Stimulated activated naive CD4-positive, alpha-beta T cell treated with Interleukin-2 at 50 U/mL for 16 hours (primary cell): Measurements from ENCODE around the gene EEPD1.
A peak's percentile ranks its signal among the peaks of the same experiment; 100 is the strongest.

Experiments used
- DNase-seq: peaks from one replicate; lab custom pipeline; 2025; lab: John Stamatoyannopoulos, UW

The EEPD1 gene

DNA sequence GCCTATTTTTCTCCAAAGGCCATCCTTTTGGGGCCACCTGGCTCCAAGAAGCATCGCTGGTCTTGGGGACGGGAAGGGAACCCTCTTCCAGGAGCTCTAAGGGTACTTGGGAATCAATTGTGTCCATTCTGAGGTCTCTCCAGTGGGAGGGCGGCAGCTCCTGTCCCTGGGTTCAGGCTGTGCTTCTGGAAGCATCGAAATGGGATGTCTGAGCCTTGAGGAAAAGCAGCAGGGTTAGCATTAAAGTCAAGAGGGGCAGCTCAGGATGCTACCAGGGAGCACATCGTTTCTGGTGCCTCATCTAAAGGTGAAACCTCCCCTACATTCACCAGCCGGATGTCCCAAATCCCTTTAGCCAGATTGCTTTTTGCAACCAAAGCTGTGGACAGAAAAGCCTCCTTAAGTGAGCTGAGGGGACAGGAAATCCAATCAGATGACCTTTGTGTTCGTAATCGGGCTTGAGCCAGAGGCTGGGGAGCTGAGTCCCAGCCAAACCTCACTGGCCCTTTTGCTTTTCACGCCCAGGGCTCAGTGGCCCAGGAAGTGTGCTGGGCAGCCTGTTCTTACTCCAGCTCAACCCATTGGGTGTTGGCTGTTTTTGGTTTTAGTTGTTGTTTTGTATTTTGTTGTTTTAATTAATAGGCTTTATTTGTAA is 147.8 kb downstream of the EEPD1 start:
- no peak for DNase-seq

GRCh38 chr7:36301914-36302771 is 149.1 kb downstream of the EEPD1 start:
- no peak for DNase-seq

DNA sequence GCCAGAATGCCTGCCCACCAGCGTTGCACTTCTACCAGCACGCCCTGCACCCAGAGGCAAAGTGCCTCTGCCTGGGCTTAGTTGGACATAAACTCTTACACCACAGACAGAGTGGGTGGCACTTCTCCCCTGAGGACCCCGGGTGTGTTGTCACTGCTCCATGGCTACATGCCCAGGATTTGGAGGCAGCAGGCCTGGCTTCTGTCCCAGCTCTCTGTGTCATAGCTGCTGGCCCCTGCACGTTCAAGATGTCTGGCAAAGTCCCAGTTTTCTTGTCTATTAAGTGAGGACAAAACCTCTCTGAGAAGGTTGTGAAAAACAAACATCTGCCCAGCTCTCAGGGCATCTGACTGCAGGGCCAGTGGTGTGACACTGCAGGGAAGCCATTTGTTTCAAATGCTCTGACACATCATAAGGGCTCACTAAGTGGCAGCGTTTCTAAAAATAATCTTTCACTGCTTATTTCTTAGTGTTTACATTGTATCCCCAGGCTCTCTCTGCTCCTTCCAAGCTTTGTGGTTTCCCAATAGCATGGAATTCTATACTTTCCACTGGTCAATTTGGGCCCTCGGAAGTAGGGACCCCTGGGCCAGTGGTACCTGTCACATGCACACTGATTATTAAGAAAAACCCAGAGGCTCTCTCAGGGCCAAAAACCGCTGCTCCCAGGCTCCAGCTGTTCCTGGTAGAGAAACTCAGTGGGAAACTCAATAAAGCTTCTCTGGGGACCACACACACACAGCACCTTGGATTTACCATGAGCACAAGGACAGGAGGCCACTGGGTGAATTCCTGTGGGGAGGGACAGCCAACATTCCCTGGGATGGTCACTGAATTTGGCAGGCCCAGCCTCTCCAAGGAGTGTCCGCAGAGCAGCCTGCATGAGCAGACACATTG is 150.4 kb downstream of the EEPD1 start:
- no peak for DNase-seq

DNA sequence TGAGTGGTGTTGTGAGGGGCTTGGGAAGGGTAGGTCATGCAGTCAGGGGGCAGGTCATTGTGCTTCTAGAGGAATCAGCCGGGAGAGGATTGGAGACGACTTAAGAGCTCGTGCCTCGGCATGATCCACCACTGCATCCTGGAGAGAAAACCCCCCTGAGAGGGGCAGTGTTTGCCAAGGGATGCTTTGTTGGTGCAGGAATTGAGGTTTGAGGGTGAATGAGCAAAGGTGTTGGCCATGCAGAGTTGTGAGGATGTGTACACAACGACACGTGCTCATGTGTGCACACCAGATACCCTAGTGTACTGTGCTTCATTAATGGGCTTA is 151.0 kb downstream of the EEPD1 start:
- no peak for DNase-seq

- DNase-seq = no peak
Observed at GRCh38 chr7:36305226-36305625, 152.2 kb downstream of the EEPD1 start.

DNA sequence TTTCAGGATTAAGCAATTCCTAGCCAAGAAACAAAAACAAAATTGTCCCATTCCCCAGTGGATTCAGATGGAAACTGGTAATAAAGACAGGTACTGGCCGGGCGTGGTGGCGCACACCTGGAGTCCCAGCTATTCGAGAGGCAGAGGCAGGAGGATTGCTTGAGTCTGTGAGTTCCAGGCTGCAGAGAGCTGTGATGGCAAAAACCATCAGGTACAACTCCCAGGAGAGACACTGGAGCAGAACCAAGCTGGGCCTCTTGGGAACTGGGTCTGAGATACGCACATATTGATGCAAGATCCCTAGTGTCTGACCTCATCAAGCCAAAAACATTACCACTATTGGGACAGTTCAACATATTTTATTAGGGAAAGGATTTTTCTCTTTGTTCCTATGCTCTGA is 152.6 kb downstream of the EEPD1 start:
- DNase-seq = no peak

DNA sequence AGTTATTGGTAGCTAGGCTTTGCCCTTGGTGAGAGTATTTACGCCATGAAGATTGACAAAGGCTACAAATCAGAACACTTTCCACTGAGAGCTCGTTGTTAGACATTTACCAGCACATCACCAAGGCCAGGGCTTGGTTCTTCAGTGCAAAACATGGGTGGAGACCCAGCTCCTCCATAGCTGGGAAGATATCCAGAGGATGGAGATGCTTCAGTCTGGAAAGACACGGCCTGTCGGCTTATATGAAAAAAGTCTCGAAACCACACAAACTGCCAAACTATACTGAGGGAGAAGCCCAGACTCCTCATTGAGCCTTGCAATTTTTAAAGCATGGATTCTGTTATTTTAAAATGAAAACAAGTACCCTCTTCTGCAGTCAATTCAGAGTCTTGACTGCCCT is 153.2 kb downstream of the EEPD1 start:
- DNase-seq = no peak

DNA sequence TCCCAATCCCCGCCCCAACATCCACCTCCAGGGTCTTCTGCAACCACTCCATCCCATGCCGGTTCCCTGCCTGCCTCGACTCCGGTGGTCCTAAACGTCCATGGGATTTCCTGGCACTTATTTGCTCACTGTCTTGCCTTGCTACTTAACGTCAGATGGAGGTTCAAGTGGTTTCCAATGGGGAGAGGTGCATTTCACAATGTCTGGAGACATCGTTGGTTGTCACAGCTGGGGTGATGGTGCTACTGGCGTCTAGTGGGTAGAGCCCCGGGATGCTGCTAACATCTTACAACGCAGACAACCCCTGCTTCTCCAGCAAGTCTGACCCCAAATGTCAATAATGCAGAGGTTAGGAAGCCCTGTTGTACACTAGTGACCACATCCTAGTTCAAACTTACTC is 153.7 kb downstream of the EEPD1 start:
- DNase-seq = no peak

DNA sequence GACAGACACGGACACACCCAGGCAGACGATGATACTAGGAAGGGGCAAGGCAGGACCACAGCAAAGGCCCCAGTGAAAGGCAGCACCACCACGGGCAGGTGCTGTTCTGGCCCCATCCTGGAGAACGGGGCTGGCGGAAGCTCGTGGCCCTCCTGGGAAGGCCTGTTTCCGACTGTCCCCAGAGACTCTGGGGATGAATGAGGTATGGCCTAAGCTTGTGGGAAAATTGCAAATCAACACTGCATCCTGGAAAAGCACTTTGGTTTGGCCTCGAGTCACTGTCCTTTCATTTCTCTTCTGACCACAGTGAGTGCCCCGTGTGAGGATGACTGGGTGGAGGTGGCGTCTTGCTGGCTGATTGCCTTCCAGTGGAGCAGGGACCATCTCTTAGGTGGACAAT is 155.0 kb downstream of the EEPD1 start:
- DNase-seq = no peak

DNA sequence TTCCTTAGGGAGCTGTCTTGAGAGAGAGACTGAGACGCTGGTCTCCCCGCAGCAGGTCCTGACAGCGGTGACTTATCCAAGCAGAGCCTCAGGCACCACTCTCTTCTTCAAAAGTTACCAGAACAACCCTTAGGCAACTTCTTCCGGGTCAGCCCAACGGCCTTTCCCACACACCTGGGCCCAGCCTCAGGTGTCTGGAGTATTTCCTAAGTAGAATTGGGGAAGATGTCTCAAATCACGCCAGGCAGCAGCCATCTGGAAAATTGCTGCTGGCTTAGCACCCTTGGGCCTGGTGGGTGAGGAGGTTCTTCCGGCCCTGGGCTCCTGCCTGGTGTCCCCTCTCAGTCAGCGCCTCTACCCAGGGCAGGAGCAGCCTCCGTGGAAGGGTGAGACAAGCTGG is 156.2 kb downstream of the EEPD1 start:
- no peak for DNase-seq

- no peak for DNase-seq
Observed at GRCh38 chr7:36309716-36310115, 156.7 kb downstream of the EEPD1 start.

GRCh38 chr7:36310897-36311296 is 157.8 kb downstream of the EEPD1 start:
- DNase-seq = no peak

GRCh38 chr7:36311539-36311938 is 158.5 kb downstream of the EEPD1 start:
- no peak for DNase-seq

- peak; percentile 15 for DNase-seq
Observed at GRCh38 chr7:36312064-36312914, 159.2 kb downstream of the EEPD1 start.

GRCh38 chr7:36312915-36313334 is 159.9 kb downstream of the EEPD1 start:
- no peak for DNase-seq

- DNase-seq = no peak
Observed at GRCh38 chr7:36313607-36314006, 160.6 kb downstream of the EEPD1 start.

GRCh38 chr7:36314491-36314890 is 161.4 kb downstream of the EEPD1 start:
- DNase-seq = no peak

DNA sequence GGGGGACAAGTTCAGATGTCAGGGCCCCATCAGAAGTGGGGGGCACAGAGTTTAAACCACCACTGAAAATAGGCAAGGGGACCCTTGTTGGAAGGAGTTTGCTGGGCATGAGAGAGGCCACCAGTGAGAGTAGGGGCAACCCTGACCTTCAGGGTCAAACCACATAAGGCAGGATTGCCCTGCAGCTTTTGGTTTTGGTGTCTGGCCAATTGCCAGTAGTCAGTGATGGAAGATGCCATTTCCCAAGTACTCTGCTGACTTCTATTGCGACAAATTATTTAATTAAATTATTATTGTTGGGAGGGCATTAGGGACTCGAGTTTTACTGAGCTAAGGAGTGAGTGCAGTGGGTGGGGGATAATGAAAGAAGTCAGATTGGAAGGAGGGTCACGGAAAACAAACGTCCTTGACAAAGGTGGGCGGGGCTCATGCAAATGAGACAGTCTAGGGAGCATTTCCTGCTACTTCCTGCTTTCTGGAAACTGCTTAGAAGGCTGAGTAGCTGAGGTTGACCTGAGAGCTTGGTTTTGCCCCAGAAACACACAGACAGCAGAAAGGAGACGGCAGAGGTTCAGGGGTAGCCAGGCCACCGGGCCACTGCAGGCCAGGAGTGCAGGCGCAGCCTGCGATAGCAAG is 162.4 kb downstream of the EEPD1 start:
- no peak for DNase-seq

GRCh38 chr7:36316319-36316718 is 163.3 kb downstream of the EEPD1 start:
- no peak for DNase-seq

DNA sequence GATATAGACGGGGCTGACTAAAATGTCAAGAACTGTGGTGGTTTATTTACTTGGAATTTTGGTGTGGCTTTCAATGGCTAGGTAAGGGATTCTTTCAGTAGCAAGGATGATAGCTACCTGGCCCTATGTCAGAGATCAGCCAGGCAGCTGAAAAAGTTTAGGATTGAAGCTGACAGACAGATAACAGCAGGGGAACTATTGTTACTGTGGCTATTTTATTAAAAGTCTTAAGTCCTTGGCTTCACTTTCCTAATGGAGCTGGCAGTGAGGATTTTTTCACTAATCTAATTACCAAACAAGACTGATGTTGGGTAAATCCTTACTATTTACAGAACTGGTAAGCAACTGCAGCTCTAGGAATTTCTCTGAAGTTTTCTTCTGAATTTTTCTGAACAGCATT is 164.2 kb downstream of the EEPD1 start:
- no peak for DNase-seq

DNA sequence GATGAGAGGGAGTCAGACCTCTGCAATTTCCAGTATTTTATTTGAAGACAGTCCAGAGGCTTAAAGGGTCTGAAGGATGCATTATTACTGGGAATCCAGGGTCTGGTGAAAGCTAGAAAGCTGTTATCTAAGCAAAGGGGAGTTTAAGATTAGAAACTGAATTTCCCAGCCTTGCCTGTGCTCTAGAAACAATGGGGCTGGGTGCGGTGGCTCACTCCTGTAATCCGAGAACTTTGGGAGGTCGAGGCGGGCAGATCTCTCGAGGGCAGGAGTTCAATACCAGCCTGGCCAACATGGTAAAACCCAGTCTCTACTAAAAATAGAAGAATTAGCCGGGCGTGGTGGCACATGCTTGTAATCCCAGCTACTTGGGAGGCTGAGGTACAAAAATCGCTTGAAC is 165.1 kb downstream of the EEPD1 start:
- DNase-seq = no peak
